CD14-positive monocyte (primary cell): ENCODE data around the gene HTR3C. TPM values are rescaled to one million over a fixed set of nuclear protein-coding genes. Genes with fewer than 3 reads are reported as not detected.
"Not testable (repeated sequence)": the region's sequence is repeated elsewhere in the genome, so short reads cannot be mapped to it uniquely, and the experiment has no call there.

Source experiments
- DNase-seq, 3 donors: peaks; one replicate each; pipeline ENCODE4 v3.0.0-alpha.2; 2011 to 2022
- H2AFZ ChIP-seq: 2 replicates; pipeline ENCODE4 v1.6.0; 2012; ENCODE audit warnings: mild to moderate bottlenecking, low read depth, low read length, inconsistent platforms; ENCODE audit not compliant: insufficient read depth, poor library complexity, severe bottlenecking
- H3K27ac ChIP-seq, 2 donors: 1 replicate in 1 of 2; 2 replicates in 1 of 2; pipeline ENCODE4 v1.5.1; 2012 to 2013; ENCODE audit warnings: low read length in 2 of 2, control low read depth in 1 of 2, inconsistent platforms in 1 of 2, low read depth in 1 of 2, mild to moderate bottlenecking in 1 of 2
- H3K27me3 ChIP-seq, 2 donors: one replicate each; pipeline versions ENCODE4 v1.6.0 to v1.6.1; 2011 to 2013; ENCODE audit warnings: low read length in 2 of 2; ENCODE audit not compliant: control insufficient read depth in 2 of 2, insufficient read depth in 2 of 2
- H3K36me3 ChIP-seq, 2 donors: replicated peaks in 1 of 2; 1 replicate in 1 of 2; 2 replicates in 1 of 2; pipeline versions ENCODE4 v1.5.1 to v1.6.1; 2012 to 2013; ENCODE audit warnings: low read length in 2 of 2, control low read depth in 1 of 2, inconsistent platforms in 1 of 2, mild to moderate bottlenecking in 1 of 2; ENCODE audit not compliant: insufficient read depth in 2 of 2, control insufficient read depth in 1 of 2
- H3K4me1 ChIP-seq, 2 donors: 1 replicate in 1 of 2; 2 replicates in 1 of 2; pipeline versions ENCODE4 v1.5.1 to v1.6.1; 2012 to 2013; ENCODE audit warnings: low read length in 2 of 2, control low read depth in 1 of 2, inconsistent platforms in 1 of 2, mild to moderate bottlenecking in 1 of 2, moderate library complexity in 1 of 2; ENCODE audit not compliant: insufficient read depth in 2 of 2, control insufficient read depth in 1 of 2
- H3K4me2 ChIP-seq: replicated peaks from 2 replicates; pipeline ENCODE3; 2012; ENCODE audit warnings: low read length, moderate library complexity, mild to moderate bottlenecking; ENCODE audit not compliant: poor library complexity, severe bottlenecking; ENCODE audit errors: extremely low read depth
- H3K4me3 ChIP-seq, 3 experiments: fragments of 200-600 bp in 1 of 3; sonication (generic) in 1 of 3; replicated peaks in 1 of 3; 1 replicate in 2 of 3; 2 replicates in 1 of 3; pipeline ENCODE4 v1.5.1; 2011 to 2013; ENCODE audit warnings: low read length in 3 of 3, mild to moderate bottlenecking in 3 of 3, control low read depth in 2 of 3, low read depth in 2 of 3, inconsistent platforms in 1 of 3, moderate library complexity in 1 of 3
- H3K79me2 ChIP-seq: 2 replicates; pipeline ENCODE4 v1.6.0; 2012; ENCODE audit warnings: mild to moderate bottlenecking, control low read depth, inconsistent platforms, low read length, moderate library complexity; ENCODE audit not compliant: insufficient read depth
- H3K9ac ChIP-seq: 2 replicates; pipeline ENCODE4 v1.6.0; 2017; ENCODE audit warnings: low read length, mild to moderate bottlenecking; ENCODE audit not compliant: insufficient read depth, poor library complexity, severe bottlenecking
- H3K9me3 ChIP-seq, 2 donors: replicated peaks in 1 of 2; 1 replicate in 1 of 2; 2 replicates in 1 of 2; pipeline versions ENCODE4 v1.5.1 to v1.6.1; 2012 to 2013; ENCODE audit warnings: low read length in 2 of 2, control low read depth in 1 of 2; ENCODE audit not compliant: control insufficient read depth in 1 of 2, insufficient read depth in 1 of 2
- H4K20me1 ChIP-seq: 2 replicates; pipeline ENCODE4 v1.6.0; 2012; ENCODE audit warnings: mild to moderate bottlenecking, low read length, control low read depth, moderate library complexity; ENCODE audit not compliant: insufficient read depth
- H3K27ac Mint-ChIP-seq, 7 donors: one replicate each; pipeline ENCODE4 v1.8.0; 2020; ENCODE audit warnings: mild to moderate bottlenecking in 7 of 7, mixed read lengths in 7 of 7, moderate library complexity in 6 of 7, inconsistent platforms in 2 of 7
- H3K27me3 Mint-ChIP-seq, 3 donors: one replicate each; pipeline ENCODE4 v1.8.0; 2021 to 2022; ENCODE audit warnings: low read depth in 3 of 3, mild to moderate bottlenecking in 3 of 3, mixed read lengths in 3 of 3, moderate library complexity in 3 of 3, inconsistent platforms in 1 of 3
- H3K36me3 Mint-ChIP-seq, 2 donors: one replicate each; pipeline ENCODE4 v1.8.0; 2020; ENCODE audit warnings: mixed read lengths in 2 of 2, inconsistent platforms in 1 of 2, mild to moderate bottlenecking in 1 of 2
- H3K4me1 Mint-ChIP-seq: one replicate; pipeline ENCODE4 v1.8.0; 2020; ENCODE audit warnings: mild to moderate bottlenecking, mixed read lengths
- H3K4me3 Mint-ChIP-seq, 2 donors: one replicate each; pipeline ENCODE4 v1.8.0; 2020; ENCODE audit warnings: mild to moderate bottlenecking in 2 of 2, mixed read lengths in 2 of 2, moderate library complexity in 1 of 2
- H3K9me3 Mint-ChIP-seq, 7 donors: one replicate each; pipeline ENCODE4 v1.8.0; 2020 to 2022; ENCODE audit warnings: mixed read lengths in 7 of 7, mild to moderate bottlenecking in 6 of 7, moderate library complexity in 6 of 7, inconsistent platforms in 2 of 7
- WGBS: methylation state at CpG from one replicate; pipeline ENCODE4 v1.1.5; 2013; ENCODE audit warnings: missing lambda C conversion rate; ENCODE audit not compliant: insufficient coverage; 5-methylcytosine and 5-hydroxymethylcytosine counted together
- intact Hi-C, 2 donors: fragments of 100-400 bp; cut with micrococcal nuclease; formaldehyde crosslinking; loops; one replicate each; pipeline versions ENCODE4 v1.15.0 to v1.15.1; 2023
- polyA plus RNA-seq, 3 donors: library from polyadenylated mRNA; depleted of rRNA in 1 of 3; unstranded in 2 of 3; stranded (reverse) in 1 of 3; fragments of 300-500 nt in 2 of 3; fragments of >200 nt in 1 of 3; fragmentation: Illumina TruSeq in 2 of 3; gene quantifications; 1 replicate in 2 of 3; 2 replicates in 1 of 3; pipeline ENCODE4 v1.2.3, GENCODE V29; 2012 to 2021
- TF ChIP-seq, protein P1 (sequence below): fragments of 200-600 bp; IDR thresholded peaks from one replicate; pipeline ENCODE4 v1.8.0; 2022; ENCODE audit warnings: antibody characterized with exemption, mild to moderate bottlenecking

HTR3C gene
- polyA plus RNA-seq, 3 donors: not detected

DNA sequence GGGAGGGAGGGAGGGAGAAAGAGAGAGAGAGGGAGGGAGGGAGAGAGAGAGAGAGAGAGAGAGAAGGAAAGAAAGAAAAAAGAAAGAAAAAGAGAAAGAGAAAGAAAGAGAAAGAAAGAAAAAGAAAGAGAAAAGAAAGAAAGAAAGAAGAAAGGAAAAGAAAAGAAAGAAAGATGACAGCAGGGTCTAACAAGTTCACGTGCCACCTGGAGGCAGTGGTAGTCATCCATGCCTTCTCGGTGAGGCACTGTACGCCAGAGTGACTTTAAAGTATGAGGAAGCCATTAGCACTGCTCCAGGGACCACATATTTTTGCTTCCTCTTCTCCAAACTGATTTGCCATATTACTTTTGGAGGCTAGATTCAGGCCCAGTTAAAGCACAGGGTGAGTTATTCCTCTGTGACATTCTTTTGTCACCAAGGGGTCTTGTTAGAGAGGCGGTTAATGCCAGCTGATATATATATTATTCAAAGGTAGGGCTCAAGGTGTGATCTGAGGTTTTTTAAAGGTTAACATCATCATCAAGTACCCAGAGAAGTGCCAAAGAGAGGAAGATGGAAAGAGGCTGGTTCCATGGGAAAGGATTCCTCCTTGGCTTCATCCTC lies 21.6 kb upstream of the HTR3C start, which contains the start of gene HTR3D:
Gene HTR3D, plus strand, starts transcription at position 556 of the 606 bp plus-strand sequence. Its CDS starts 0 bp downstream, at position 556.
- Histone ChIP-seq H3K9ac (no peak within 1 kb of the TSS), H3K4me3 (peak within 1 kb of the TSS in 1 of 3 experiments; percentile 17), H3K36me3 (no peaks in the 10 kb centered on the region), H3K9me3 (no peaks in the 10 kb centered on the region), H3K27ac (no peak within 1 kb of the TSS), H3K4me1 (peaks cover 4 to 14% of the 10 kb centered on the region in 2 donors), H2AFZ (no peak within 1 kb of the TSS), H3K27me3 (no peaks in the 10 kb centered on the region), H3K79me2 (no peaks in the 10 kb centered on the region), H3K4me2 (peak within 1 kb of the TSS; percentile 29), H4K20me1 (no peaks in the 10 kb centered on the region)
- TF ChIP-seq, protein P1, sequence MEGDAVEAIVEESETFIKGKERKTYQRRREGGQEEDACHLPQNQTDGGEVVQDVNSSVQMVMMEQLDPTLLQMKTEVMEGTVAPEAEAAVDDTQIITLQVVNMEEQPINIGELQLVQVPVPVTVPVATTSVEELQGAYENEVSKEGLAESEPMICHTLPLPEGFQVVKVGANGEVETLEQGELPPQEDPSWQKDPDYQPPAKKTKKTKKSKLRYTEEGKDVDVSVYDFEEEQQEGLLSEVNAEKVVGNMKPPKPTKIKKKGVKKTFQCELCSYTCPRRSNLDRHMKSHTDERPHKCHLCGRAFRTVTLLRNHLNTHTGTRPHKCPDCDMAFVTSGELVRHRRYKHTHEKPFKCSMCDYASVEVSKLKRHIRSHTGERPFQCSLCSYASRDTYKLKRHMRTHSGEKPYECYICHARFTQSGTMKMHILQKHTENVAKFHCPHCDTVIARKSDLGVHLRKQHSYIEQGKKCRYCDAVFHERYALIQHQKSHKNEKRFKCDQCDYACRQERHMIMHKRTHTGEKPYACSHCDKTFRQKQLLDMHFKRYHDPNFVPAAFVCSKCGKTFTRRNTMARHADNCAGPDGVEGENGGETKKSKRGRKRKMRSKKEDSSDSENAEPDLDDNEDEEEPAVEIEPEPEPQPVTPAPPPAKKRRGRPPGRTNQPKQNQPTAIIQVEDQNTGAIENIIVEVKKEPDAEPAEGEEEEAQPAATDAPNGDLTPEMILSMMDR: no peak
- Mint-ChIP-seq H3K9me3 (no peaks in the 10 kb centered on the region), H3K36me3 (no peaks in the 10 kb centered on the region), H3K4me1 (peaks cover 15% of the 10 kb centered on the region), H3K4me3 (peak within 1 kb of the TSS in 1 of 2 donors; percentile 52), H3K27ac (peak within 1 kb of the TSS in 5 of 7 donors; percentile 10 to 79 (median 70)), H3K27me3 (peaks cover 0 to 6% (median 6%) of the 10 kb centered on the region in 3 donors)
- no CpG with 5 or more reads among the region's 4 CpGs for WGBS
- DNase-seq: peak; percentile 23 to 35 (median 25)
- intact Hi-C loops: no loop called here

DNA sequence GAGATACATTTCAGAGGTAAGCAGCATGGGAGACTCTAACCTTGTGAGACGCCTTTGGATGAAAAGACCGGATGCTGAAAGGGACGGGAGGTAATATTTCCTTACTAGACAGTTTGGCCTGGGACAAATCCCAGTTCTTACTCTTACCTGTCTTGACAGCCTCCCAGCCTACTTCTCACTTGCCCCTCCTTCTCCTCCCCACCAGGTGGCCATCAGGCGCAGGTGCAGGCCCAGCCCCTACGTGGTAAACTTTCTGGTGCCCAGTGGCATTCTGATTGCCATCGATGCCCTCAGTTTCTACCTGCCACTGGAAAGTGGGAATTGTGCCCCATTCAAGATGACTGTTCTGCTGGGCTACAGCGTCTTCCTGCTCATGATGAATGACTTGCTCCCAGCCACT lies 15.0 kb upstream of the HTR3C start:
- Histone ChIP-seq H3K9ac (no peak overlapping the region), H2AFZ (no peak overlapping the region), H3K36me3 (no peaks in the 10 kb centered on the region), H3K9me3 (no peaks in the 10 kb centered on the region), H3K27ac (no peak overlapping the region), H4K20me1 (no peaks in the 10 kb centered on the region), H3K79me2 (no peaks in the 10 kb centered on the region), H3K4me2 (no peak overlapping the region), H3K4me1 (no peaks in the 10 kb centered on the region), H3K27me3 (no peaks in the 10 kb centered on the region), H3K4me3 (no peak overlapping the region)
- TF ChIP-seq, protein P1: no peak
- H3K9me3 Mint-ChIP-seq: no peaks in the 10 kb centered on the region
- H3K27me3 Mint-ChIP-seq: peaks cover 0 to 7% (median 3%) of the 10 kb centered on the region in 3 donors
- H3K4me1 Mint-ChIP-seq: peaks cover 4% of the 10 kb centered on the region
- intact Hi-C loops: no loop called here
- peak overlapping the region in 1 of 2 donors; percentile 13 for H3K4me3 Mint-ChIP-seq
- peak overlapping the region in 1 of 7 donors; percentile 57 for H3K27ac Mint-ChIP-seq
- WGBS: 65% methylated on average over 6 of the region's 7 CpGs
- no peak for DNase-seq
- H3K36me3 Mint-ChIP-seq: no peaks in the 10 kb centered on the region

DNA sequence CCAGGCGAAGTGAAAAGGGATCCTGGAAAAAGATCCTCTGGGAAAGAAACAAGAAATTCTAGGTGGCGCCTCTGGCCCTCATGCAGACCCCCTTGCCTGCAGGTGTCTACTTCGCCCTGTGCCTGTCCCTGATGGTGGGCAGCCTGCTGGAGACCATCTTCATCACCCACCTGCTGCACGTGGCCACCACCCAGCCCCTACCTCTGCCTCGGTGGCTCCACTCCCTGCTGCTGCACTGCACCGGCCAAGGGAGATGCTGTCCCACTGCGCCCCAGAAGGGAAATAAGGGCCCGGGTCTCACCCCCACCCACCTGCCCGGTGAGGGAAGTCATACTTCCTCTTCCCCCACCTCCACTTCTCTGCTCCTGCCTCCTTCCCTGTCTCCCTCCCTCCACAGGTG lies 14.5 kb upstream of the HTR3C start:
- H4K20me1 ChIP-seq, H3K9ac ChIP-seq, H3K27ac ChIP-seq, H3K4me3 ChIP-seq, H3K27ac Mint-ChIP-seq, DNase-seq, H3K4me2 ChIP-seq, H3K9me3 Mint-ChIP-seq, H3K36me3 ChIP-seq, H3K9me3 ChIP-seq, H3K79me2 ChIP-seq, H3K4me1 Mint-ChIP-seq, H3K4me3 Mint-ChIP-seq, H3K27me3 ChIP-seq, intact Hi-C loops, H2AFZ ChIP-seq, H3K36me3 Mint-ChIP-seq, H3K4me1 ChIP-seq, H3K27me3 Mint-ChIP-seq: not testable (repeated sequence)
- WGBS: 94% methylated on average over 7 of the region's 9 CpGs
